A673 (cell line): ENCODE data around the gene WDR27. TPM values are rescaled to one million over a fixed set of nuclear protein-coding genes. Genes with fewer than 3 reads are reported as not detected.

ENCODE experiments used
- BruUV-seq: library from RNA; stranded (reverse); fragments of 400-500 nt; replicated peaks from 2 replicates; lab custom pipeline; 2021; lab: Mats Ljungman, UMichigan
- CTCF ChIA-PET: fragments of 300-600 bp; sonication (Branson Sonifier 250); formaldehyde crosslinking; loops from one replicate; lab custom pipeline; 2022; ENCODE audit warnings: antibody characterized with exemption; lab: Charles Lee
- POLR2A ChIA-PET: fragments of 300-600 bp; sonication (Branson Sonifier 250); formaldehyde crosslinking; loops from one replicate; lab custom pipeline; 2022; ENCODE audit warnings: antibody characterized with exemption; ENCODE audit not compliant: low non-redundant PET; lab: Charles Lee
- DNase-seq: peaks from one replicate; pipeline ENCODE4 v3.0.0-alpha.2; 2015; ENCODE audit warnings: low spot score
- H3K27ac ChIP-seq: fragments of 200-600 bp; sonication (generic); 2 replicates; pipeline ENCODE4 v1.5.1; 2016; ENCODE audit warnings: mixed run types, low read depth, mild to moderate bottlenecking, mixed read lengths, antibody characterized with exemption, low read length; ENCODE audit not compliant: poor library complexity, severe bottlenecking
- H3K27me3 ChIP-seq: fragments of 200-600 bp; sonication (generic); replicated peaks from 2 replicates; pipeline ENCODE4 v1.6.1; 2017; ENCODE audit warnings: mixed run types, low read depth, mild to moderate bottlenecking, mixed read lengths, antibody characterized with exemption, low read length; ENCODE audit not compliant: insufficient read depth, poor library complexity
- H3K36me3 ChIP-seq: fragments of 200-600 bp; sonication (generic); 2 replicates; pipeline ENCODE4 v1.6.1; 2016; ENCODE audit warnings: mixed run types, mild to moderate bottlenecking, mixed read lengths, antibody characterized with exemption, low read length; ENCODE audit not compliant: insufficient read depth, poor library complexity, severe bottlenecking
- H3K4me1 ChIP-seq: fragments of 200-600 bp; sonication (generic); 2 replicates; pipeline ENCODE4 v1.6.1; 2017; ENCODE audit warnings: mixed run types, mild to moderate bottlenecking, mixed read lengths, antibody characterized with exemption, low read length; ENCODE audit not compliant: insufficient read depth, poor library complexity, severe bottlenecking
- H3K4me3 ChIP-seq: fragments of 200-600 bp; sonication (generic); 2 replicates; pipeline ENCODE4 v1.5.1; 2016; ENCODE audit warnings: low read depth, mixed run types, mild to moderate bottlenecking, mixed read lengths, low read length; ENCODE audit not compliant: poor library complexity, severe bottlenecking
- H3K9me3 ChIP-seq: fragments of 200-600 bp; sonication (generic); 2 replicates; pipeline ENCODE4 v1.6.1; 2016; ENCODE audit warnings: mixed run types, low read depth, mild to moderate bottlenecking, mixed read lengths, antibody characterized with exemption, low read length; ENCODE audit not compliant: poor library complexity, severe bottlenecking
- CTCF ChIP-seq: fragments of 300-800, 200-600 bp; sonication (generic); conservative IDR thresholded peaks from 2 replicates; pipeline ENCODE4 v1.5.1; 2017; ENCODE audit warnings: low read depth, mild to moderate bottlenecking, antibody characterized with exemption, low read length, moderate library complexity, mixed read lengths
- EZH2 ChIP-seq: fragments of 200-600 bp; sonication (generic); IDR thresholded peaks from 2 replicates; pipeline ENCODE4 v1.6.1; 2017; ENCODE audit warnings: borderline replicate concordance, low read depth, mild to moderate bottlenecking, mixed read lengths, antibody characterized with exemption, low read length; ENCODE audit not compliant: poor library complexity, severe bottlenecking
- intact Hi-C: fragments of 100-400 bp; cut with micrococcal nuclease; formaldehyde crosslinking; loops from one replicate; pipeline ENCODE4 v1.10.0; 2022; ENCODE audit not compliant: unreplicated experiment
- total RNA-seq: library from RNA; stranded (reverse); gene quantifications from 2 replicates; pipeline ENCODE4 v1.2.3, GENCODE V29; 2021

WDR27 gene
- total RNA-seq, 1 experiment from 2014 or later = 77.3 TPM

- POLR2A ChIA-PET = no interaction called here
- DNase-seq = no peak
- Histone ChIP-seq H3K27ac (no peak overlapping the region), H3K4me1 (no peaks in the 10 kb centered on the region), H3K9me3 (no peaks in the 10 kb centered on the region), H3K27me3 (no peaks in the 10 kb centered on the region), H3K36me3 (no peaks in the 10 kb centered on the region), H3K4me3 (no peak overlapping the region)
- intact Hi-C loops = no loop called here
- TF ChIP-seq CTCF (no peak), EZH2 (no peak)
- CTCF ChIA-PET = no interaction called here
- no TSS peak for BruUV-seq
Measured at GRCh38 chr6:169521825-169522224, 180.0 kb downstream of the WDR27 start.

- Histone ChIP-seq H3K4me3 (no peak overlapping the region), H3K27me3 (no peaks in the 10 kb centered on the region), H3K27ac (no peak overlapping the region), H3K36me3 (no peaks in the 10 kb centered on the region), H3K9me3 (no peaks in the 10 kb centered on the region), H3K4me1 (no peaks in the 10 kb centered on the region)
- CTCF ChIA-PET = no interaction called here
- no TSS peak for BruUV-seq
- POLR2A ChIA-PET = no interaction called here
- TF ChIP-seq CTCF (peak; percentile 38; the same call in 1 of the 2 replicates), EZH2 (no peak)
- intact Hi-C loops = no loop called here
- no peak for DNase-seq
Measured at GRCh38 chr6:169520104-169520503, 181.7 kb downstream of the WDR27 start.

- no peaks in the 10 kb centered on the region for H3K27me3 ChIP-seq
- H3K9me3 ChIP-seq = no peaks in the 10 kb centered on the region
- DNase-seq = no peak
- H3K4me3 ChIP-seq = no peak overlapping the region
- intact Hi-C loops = loop anchor here (10.0 kb wide), 1 partner anchor 564 kb away; no protein-coding TSS in a partner anchor
- ChIA-PET CTCF (no interaction called here), POLR2A (no interaction called here)
- H3K36me3 ChIP-seq = no peaks in the 10 kb centered on the region
- no peak overlapping the region for H3K27ac ChIP-seq
- no TSS peak for BruUV-seq
- no peak for TF ChIP-seq CTCF
- TF ChIP-seq EZH2 = no peak
- H3K4me1 ChIP-seq = no peaks in the 10 kb centered on the region
Measured at GRCh38 chr6:169518451-169518850, 183.4 kb downstream of the WDR27 start.
